ENCODE data around the gene SESTD1.

- TF ChIP-seq EZH2 (IDR thresholded peaks at IDR 0.05; ENCODE audit: low read depth, unreplicated experiment) (no peak), CTCF (conservative IDR thresholded peaks at IDR 0.05; ENCODE audit: low read depth in 2 of 2) (no peak), EZH2phosphoT487 (IDR thresholded peaks at IDR 0.05; ENCODE audit: unreplicated experiment) (no peak), POLR2AphosphoS5 (IDR thresholded peaks at IDR 0.05; ENCODE audit: low read depth) (no peak), NANOG (IDR thresholded peaks at IDR 0.05; ENCODE audit: borderline replicate concordance) (no peak), CREB1 (CRISPR knock-in tag; IDR thresholded peaks at IDR 0.05; ENCODE audit: low read depth) (no peak), ZNF331 (CRISPR knock-in tag; IDR thresholded peaks at IDR 0.05; ENCODE audit: low read depth) (no peak), ZNF114 (CRISPR knock-in tag; IDR thresholded peaks at IDR 0.05) (no peak), REST (IDR thresholded peaks at IDR 0.05; ENCODE audit: unreplicated experiment) (no peak), JUNB (IDR thresholded peaks at IDR 0.05; ENCODE audit: unreplicated experiment) (no peak), STAT1 (IDR thresholded peaks at IDR 0.05; ENCODE audit: unreplicated experiment) (no peak), ETS1 (IDR thresholded peaks at IDR 0.05) (no peak)
These were observed 127.4 kb downstream of the SESTD1 start for GRCh38 chr2:179137200-179137759.
